ENCODE results near the gene CRACR2A. TPM values are rescaled to one million over a fixed set of nuclear protein-coding genes. Genes with fewer than 3 reads are reported as not detected.
A peak's percentile ranks its signal among the peaks of the same experiment; 100 is the strongest.

The CRACR2A gene
- total RNA-seq, 2 donors from 2014 or later, result 7.3 to 32.0 TPM

DNA sequence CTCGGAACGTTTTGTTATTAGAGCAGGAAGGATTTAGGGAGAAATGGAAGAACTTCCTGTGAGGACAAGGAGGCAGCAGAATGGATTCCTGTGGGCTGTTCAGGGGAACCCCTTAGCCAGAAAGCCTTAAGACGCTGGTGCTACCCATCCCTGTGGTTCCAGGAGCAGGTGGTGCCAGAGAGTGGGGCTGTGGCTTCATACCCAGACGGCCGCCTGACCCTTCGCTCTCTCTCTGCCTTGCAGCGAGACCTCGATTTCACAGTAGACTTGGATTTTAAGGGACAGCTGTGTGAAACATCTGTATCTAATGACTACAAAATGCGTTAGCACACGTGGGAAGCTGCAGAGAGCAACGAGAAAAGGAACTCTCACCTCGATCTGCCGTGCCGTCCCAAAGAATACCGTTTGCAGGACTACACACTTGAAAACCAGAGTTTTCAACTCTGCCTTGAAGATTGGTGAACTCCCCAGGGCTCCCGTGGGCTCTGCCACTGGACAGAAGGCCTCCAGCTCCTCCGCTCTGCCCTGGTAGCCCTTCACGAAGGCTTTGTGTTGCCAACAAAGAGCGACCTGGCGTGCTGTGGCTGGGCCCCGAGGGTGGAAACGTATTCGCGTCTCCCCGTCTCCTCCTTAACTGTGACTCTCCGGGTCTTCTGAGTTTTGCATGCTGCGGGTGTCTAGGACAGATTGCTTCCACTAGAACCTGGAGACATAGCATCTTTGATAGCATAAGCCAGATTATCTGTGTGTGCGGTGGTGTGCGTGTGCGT lies 159.9 kb downstream of the CRACR2A start:
- Mint-ChIP-seq H3K36me3 (no peaks in the 10 kb centered on the region), H3K9me3 (no peaks in the 10 kb centered on the region), H3K27ac (no peak overlapping the region)
- DNase-seq (ENCODE audit: low spot score in 2 of 2) (no peak), ATAC-seq (no peak)

- DNase-seq (ENCODE audit: low spot score in 2 of 2) (no peak), ATAC-seq (no peak)
- Mint-ChIP-seq H3K9me3 (no peaks in the 10 kb centered on the region), H3K36me3 (no peaks in the 10 kb centered on the region), H3K27ac (no peak overlapping the region)
Observed at GRCh38 chr12:3589745-3590144, 163.2 kb downstream of the CRACR2A start.

- peaks cover 0 to 6% of the 10 kb centered on the region in 2 donors for H3K9me3 Mint-ChIP-seq
- ATAC-seq (no peak), DNase-seq (ENCODE audit: low spot score in 2 of 2) (no peak)
- no peaks in the 10 kb centered on the region for H3K36me3 Mint-ChIP-seq
- H3K27ac Mint-ChIP-seq, result no peak overlapping the region
Observed at GRCh38 chr12:3587402-3588013, 165.4 kb downstream of the CRACR2A start.

DNA sequence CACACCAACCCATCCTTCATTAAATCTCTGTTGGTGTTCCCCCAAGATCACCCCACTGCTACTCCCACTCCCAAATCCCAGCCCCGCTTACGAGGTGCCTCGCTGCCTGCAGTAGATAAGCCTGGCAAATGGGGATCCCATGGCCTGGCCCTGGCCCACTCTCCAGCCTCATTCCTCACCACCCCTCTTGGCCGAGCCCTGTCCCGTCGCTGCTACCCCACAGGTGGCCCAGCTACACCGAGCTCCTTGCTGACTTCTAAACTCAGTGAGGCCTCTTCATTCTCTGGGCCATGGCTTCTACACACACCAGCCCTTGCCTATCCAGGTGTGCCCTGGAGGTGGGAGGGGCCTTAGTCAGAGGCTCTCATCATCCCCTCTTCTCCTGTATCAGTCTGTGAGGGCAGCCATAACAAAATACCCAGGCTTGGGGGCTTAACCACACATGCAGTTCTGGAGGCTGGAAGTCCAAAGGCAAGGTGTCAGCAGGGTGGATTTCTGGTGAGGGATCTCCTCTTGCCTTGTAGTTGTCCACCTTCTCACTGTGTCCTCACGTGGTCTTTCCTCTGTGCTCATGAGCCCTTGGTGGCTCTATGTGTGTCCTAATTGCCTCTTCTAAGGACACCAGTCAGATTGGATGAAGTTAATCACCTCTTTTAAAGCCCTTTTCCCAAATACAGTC lies 169.1 kb downstream of the CRACR2A start:
- no peak for DNase-seq (ENCODE audit: low spot score in 2 of 2)
- ATAC-seq, result no peak
- Mint-ChIP-seq H3K36me3 (no peaks in the 10 kb centered on the region), H3K27ac (no peak overlapping the region), H3K9me3 (peaks cover 0 to 6% of the 10 kb centered on the region in 2 donors)

- Mint-ChIP-seq H3K27ac (no peak overlapping the region), H3K36me3 (no peaks in the 10 kb centered on the region)
- ATAC-seq, result no peak
Observed at GRCh38 chr12:3580094-3580749, 172.7 kb downstream of the CRACR2A start.

DNA sequence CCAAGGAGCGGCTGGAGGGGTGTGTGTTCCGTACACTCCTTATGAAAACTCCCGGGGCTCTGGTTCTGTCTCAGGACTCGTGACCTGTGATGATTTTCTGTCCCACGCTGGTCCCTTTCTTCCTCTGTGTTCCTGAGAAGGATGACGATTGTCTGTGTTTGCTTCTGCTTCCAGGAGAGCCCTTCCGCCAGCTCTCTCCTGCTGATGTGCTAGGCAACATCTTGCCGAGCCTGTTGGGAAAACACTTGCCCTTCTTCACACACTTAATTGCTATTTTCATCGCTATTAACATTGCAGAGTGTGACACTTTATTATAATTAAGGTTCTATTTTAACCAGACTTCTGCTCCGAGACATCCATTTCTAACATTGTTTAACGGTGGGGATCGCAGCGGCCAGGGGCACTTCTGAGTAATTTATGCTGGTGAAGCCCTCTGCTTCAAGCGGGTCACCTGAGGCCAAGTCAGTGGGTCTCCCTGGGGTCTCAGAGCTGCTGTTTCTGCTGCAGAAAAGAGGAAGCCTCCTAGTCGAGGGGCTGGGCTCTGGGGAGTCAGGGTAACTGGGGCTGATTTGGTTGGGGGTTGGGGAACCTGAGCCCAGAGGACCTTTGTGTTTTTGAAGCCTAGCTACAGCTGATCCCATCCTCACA lies 173.3 kb downstream of the CRACR2A start:
- H3K9me3 Mint-ChIP-seq, result peaks cover 0 to 6% of the 10 kb centered on the region in 2 donors
- peak overlapping the region in 1 of 2 donors; percentile 4 for H3K27ac Mint-ChIP-seq
- ATAC-seq (no peak), DNase-seq (ENCODE audit: low spot score in 2 of 2) (no peak)
- no peaks in the 10 kb centered on the region for H3K36me3 Mint-ChIP-seq

More at GRCh38 chr12:3580094-3580749, 172.7 kb downstream of the CRACR2A start:
- H3K9me3 Mint-ChIP-seq, result peaks cover 0 to 6% of the 10 kb centered on the region in 2 donors
- DNase-seq (ENCODE audit: low spot score in 2 of 2), result no peak

- no peaks in the 10 kb centered on the region for H3K36me3 Mint-ChIP-seq
- H3K27ac Mint-ChIP-seq, result no peak overlapping the region
- ATAC-seq, result no peak
- no peak for DNase-seq (ENCODE audit: low spot score in 2 of 2)
- no peaks in the 10 kb centered on the region for H3K9me3 Mint-ChIP-seq
Observed at GRCh38 chr12:3578557-3578956, 174.4 kb downstream of the CRACR2A start.

DNA sequence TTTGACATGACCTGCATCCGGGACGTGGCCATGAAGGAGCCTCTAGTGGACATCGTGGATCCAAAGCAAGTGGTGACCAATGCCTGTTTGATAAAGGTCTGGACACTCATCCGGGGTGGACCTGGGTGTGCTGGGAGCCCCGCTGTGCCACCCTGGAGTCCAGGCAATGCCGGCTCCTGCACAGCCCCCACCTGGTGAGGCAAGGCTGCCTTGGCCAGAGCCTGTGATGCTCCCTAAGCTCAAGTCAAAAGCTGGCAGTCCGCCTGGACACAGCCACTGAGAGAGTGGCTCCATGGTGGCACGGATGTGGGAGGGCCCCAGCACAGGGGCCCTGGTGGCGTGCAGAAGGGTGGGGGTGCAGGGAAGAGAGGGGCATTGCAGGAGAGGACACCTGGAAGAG lies 176.0 kb downstream of the CRACR2A start:
- ATAC-seq, result no peak
- H3K9me3 Mint-ChIP-seq, result no peaks in the 10 kb centered on the region
- no peak for DNase-seq (ENCODE audit: low spot score in 2 of 2)

DNA sequence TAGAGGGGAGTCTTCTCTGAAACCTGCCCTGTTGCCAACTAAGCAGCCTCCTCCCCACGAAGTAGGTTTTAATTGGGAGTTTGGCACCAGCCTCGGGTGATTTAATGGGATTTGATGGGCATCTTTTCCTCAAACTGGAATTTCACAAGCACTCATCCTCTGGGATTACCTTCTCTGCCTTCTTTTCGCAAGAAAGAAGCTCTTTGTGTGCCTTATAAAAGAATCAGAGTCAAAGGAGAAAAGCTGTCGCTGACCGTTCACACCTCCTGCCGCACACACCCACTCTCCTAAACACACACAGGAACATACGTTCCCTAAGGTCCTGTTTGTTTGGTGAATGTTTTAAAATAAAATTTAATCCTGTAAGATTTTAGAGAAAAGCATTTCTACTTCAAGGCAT lies 177.9 kb downstream of the CRACR2A start:
- Mint-ChIP-seq H3K27ac (no peak overlapping the region), H3K36me3 (no peaks in the 10 kb centered on the region), H3K9me3 (no peaks in the 10 kb centered on the region)
- DNase-seq (ENCODE audit: low spot score in 2 of 2), result no peak
- no peak for ATAC-seq

More for the DNA sequence above, 176.0 kb downstream of the CRACR2A start:
- Mint-ChIP-seq H3K27ac (no peak overlapping the region), H3K36me3 (no peaks in the 10 kb centered on the region)

GRCh38 chr12:3572560-3572959 lies 180.3 kb downstream of the CRACR2A start:
- no peaks in the 10 kb centered on the region for H3K36me3 Mint-ChIP-seq
- no peak for ATAC-seq

GRCh38 chr12:3571724-3572123 lies 181.2 kb downstream of the CRACR2A start:
- DNase-seq (ENCODE audit: low spot score in 2 of 2), result no peak
- no peak for ATAC-seq
- H3K9me3 Mint-ChIP-seq, result no peaks in the 10 kb centered on the region
- H3K36me3 Mint-ChIP-seq, result no peaks in the 10 kb centered on the region
- no peak overlapping the region for H3K27ac Mint-ChIP-seq

More at GRCh38 chr12:3572560-3572959, 180.3 kb downstream of the CRACR2A start:
- no peaks in the 10 kb centered on the region for H3K9me3 Mint-ChIP-seq
- no peak overlapping the region for H3K27ac Mint-ChIP-seq
- DNase-seq (ENCODE audit: low spot score in 2 of 2), result no peak

DNA sequence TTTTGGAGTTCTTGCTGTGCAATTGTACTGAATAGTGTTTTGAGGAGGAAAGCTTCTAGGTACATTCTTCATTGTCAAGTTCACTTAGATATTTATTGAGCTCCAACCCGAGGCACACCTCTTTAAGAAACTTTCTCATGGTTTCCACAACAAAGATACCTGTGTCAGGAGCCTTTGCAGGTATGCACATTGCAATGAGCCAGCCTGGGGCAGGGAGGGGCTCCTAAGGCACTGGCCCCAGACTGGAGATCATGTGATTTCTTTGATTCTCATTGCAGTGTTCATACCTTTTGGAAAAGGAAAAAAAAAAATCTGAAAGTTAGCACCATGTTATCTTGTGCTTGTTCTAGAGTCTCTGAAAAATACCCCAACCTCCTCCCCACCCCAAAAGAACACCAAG lies 181.6 kb downstream of the CRACR2A start:
- H3K9me3 Mint-ChIP-seq, result no peaks in the 10 kb centered on the region
- no peak for ATAC-seq
- DNase-seq (ENCODE audit: low spot score in 2 of 2), result no peak

GRCh38 chr12:3568695-3569094 lies 184.2 kb downstream of the CRACR2A start:
- H3K9me3 Mint-ChIP-seq, result no peaks in the 10 kb centered on the region
- H3K27ac Mint-ChIP-seq, result no peak overlapping the region
- no peaks in the 10 kb centered on the region for H3K36me3 Mint-ChIP-seq
- ATAC-seq (no peak), DNase-seq (ENCODE audit: low spot score in 2 of 2) (no peak)

More for the DNA sequence above, 181.6 kb downstream of the CRACR2A start:
- Mint-ChIP-seq H3K27ac (no peak overlapping the region), H3K36me3 (no peaks in the 10 kb centered on the region)

GRCh38 chr12:3565985-3566384 lies 186.9 kb downstream of the CRACR2A start:
- DNase-seq (ENCODE audit: low spot score in 2 of 2), result no peak
- Mint-ChIP-seq H3K9me3 (no peaks in the 10 kb centered on the region), H3K27ac (no peak overlapping the region), H3K36me3 (no peaks in the 10 kb centered on the region)
- ATAC-seq, result no peak
